ENCODE results near the gene IKBKE. TPM values are rescaled to one million over a fixed set of nuclear protein-coding genes. Genes with fewer than 3 reads are reported as not detected.

Gene IKBKE
- total RNA-seq, 1 donor: 18.8 TPM

- H3K36me3 ChIP-seq (ENCODE audit: insufficient read depth, low read length): peaks cover 30% of the 10 kb centered on the region
- peaks cover 19% of the 10 kb centered on the region for H4K20me1 ChIP-seq (ENCODE audit: insufficient read depth, low read length)
- DNase-seq (ENCODE audit: insufficient read length, low spot score, missing footprints): no peak
- H3K27me3 ChIP-seq (ENCODE audit: insufficient read depth, low read length): no peaks in the 10 kb centered on the region
- H3K4me3 ChIP-seq (ENCODE audit: insufficient read depth, low read length): no peak overlapping the region
- H2AFZ ChIP-seq (ENCODE audit: low read length): no peak overlapping the region
- no peak overlapping the region for H3K27ac ChIP-seq (ENCODE audit: low read depth, low read length)
- peaks cover 35% of the 10 kb centered on the region for H3K4me1 ChIP-seq (ENCODE audit: insufficient read depth, low read length)
- H3K79me2 ChIP-seq (ENCODE audit: insufficient read depth, low read length): no peaks in the 10 kb centered on the region
- H3K9me3 ChIP-seq (ENCODE audit: low read depth, low read length): no peaks in the 10 kb centered on the region
- TF ChIP-seq CTCF (IDR thresholded peaks at IDR 0.05; ENCODE audit: extremely low read depth, low read depth, low read length): no peak
- no peak overlapping the region for H3K4me2 ChIP-seq (ENCODE audit: insufficient read depth, low read length)
Measured at GRCh38 chr1:206497363-206497762, 27.1 kb downstream of the IKBKE start.

- H3K9me3 ChIP-seq (ENCODE audit: low read depth, low read length): no peaks in the 10 kb centered on the region
- peaks cover 39% of the 10 kb centered on the region for H3K4me1 ChIP-seq (ENCODE audit: insufficient read depth, low read length)
- no peaks in the 10 kb centered on the region for H3K79me2 ChIP-seq (ENCODE audit: insufficient read depth, low read length)
- no peak for TF ChIP-seq CTCF (IDR thresholded peaks at IDR 0.05; ENCODE audit: extremely low read depth, low read depth, low read length)
- H3K27me3 ChIP-seq (ENCODE audit: insufficient read depth, low read length): no peaks in the 10 kb centered on the region
- no peak for DNase-seq (ENCODE audit: insufficient read length, low spot score, missing footprints)
- no peak overlapping the region for H3K4me2 ChIP-seq (ENCODE audit: insufficient read depth, low read length)
- no peak overlapping the region for H3K4me3 ChIP-seq (ENCODE audit: insufficient read depth, low read length)
- H2AFZ ChIP-seq (ENCODE audit: low read length): no peak overlapping the region
- H3K36me3 ChIP-seq (ENCODE audit: insufficient read depth, low read length): peaks cover 26% of the 10 kb centered on the region
- H4K20me1 ChIP-seq (ENCODE audit: insufficient read depth, low read length): peaks cover 19% of the 10 kb centered on the region
- no peak overlapping the region for H3K27ac ChIP-seq (ENCODE audit: low read depth, low read length)
Measured at GRCh38 chr1:206497774-206498173, 27.5 kb downstream of the IKBKE start.

DNA sequence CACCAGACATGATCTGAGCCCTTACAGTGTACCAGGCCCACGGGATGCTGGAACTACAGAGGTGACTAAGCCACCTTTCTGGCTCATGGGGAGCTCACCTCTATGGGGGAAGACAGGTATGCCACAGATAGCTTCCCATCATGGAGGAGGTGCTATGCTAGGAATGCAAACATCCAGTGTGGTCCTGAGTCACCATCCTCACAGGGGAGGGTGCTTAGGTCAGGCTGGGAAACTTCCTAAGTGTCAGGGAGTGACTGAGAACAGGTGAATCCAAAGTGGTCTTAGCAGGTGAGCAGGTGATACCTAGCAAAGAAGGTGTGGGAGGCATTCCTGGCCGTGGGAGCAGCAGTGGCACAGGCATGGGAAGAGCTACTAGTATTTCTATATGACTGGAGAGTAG, 28.4 kb downstream of the IKBKE start:
- TF ChIP-seq CTCF (IDR thresholded peaks at IDR 0.05; ENCODE audit: extremely low read depth, low read depth, low read length): no peak
- Histone ChIP-seq H3K27ac (ENCODE audit: low read depth, low read length) (no peak overlapping the region), H3K79me2 (ENCODE audit: insufficient read depth, low read length) (no peaks in the 10 kb centered on the region), H3K4me1 (ENCODE audit: insufficient read depth, low read length) (peaks cover 48% of the 10 kb centered on the region), H2AFZ (ENCODE audit: low read length) (no peak overlapping the region), H3K4me2 (ENCODE audit: insufficient read depth, low read length) (no peak overlapping the region), H3K4me3 (ENCODE audit: insufficient read depth, low read length) (no peak overlapping the region), H3K36me3 (ENCODE audit: insufficient read depth, low read length) (peaks cover 17% of the 10 kb centered on the region), H4K20me1 (ENCODE audit: insufficient read depth, low read length) (peaks cover 19% of the 10 kb centered on the region), H3K27me3 (ENCODE audit: insufficient read depth, low read length) (no peaks in the 10 kb centered on the region), H3K9me3 (ENCODE audit: low read depth, low read length) (no peaks in the 10 kb centered on the region)
- no peak for DNase-seq (ENCODE audit: insufficient read length, low spot score, missing footprints)

DNA sequence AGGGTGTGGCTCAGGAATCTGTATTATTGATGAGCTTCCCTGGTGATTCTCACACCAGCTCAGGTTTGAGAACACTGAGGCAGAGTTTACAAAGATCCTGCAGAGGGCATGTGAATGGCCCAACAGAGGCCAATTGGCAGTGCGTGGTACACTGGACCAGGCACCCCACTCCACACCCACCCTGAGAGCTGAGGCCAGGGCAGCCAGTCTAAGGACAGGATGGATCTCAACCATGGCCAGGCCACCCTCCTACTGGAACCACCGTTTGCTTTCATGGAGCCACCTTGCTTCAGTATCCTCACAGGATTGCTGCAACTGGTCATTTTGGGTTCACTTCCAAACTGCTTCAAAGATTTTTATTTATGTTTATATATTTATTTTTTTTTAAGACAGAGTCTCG, 29.8 kb downstream of the IKBKE start:
- Histone ChIP-seq H3K4me2 (ENCODE audit: insufficient read depth, low read length) (no peak overlapping the region), H3K27ac (ENCODE audit: low read depth, low read length) (no peak overlapping the region), H3K9me3 (ENCODE audit: low read depth, low read length) (no peaks in the 10 kb centered on the region), H3K4me3 (ENCODE audit: insufficient read depth, low read length) (no peak overlapping the region), H3K27me3 (ENCODE audit: insufficient read depth, low read length) (no peaks in the 10 kb centered on the region), H3K79me2 (ENCODE audit: insufficient read depth, low read length) (no peaks in the 10 kb centered on the region), H3K4me1 (ENCODE audit: insufficient read depth, low read length) (peaks cover 57% of the 10 kb centered on the region), H2AFZ (ENCODE audit: low read length) (no peak overlapping the region), H3K36me3 (ENCODE audit: insufficient read depth, low read length) (peaks cover 10% of the 10 kb centered on the region), H4K20me1 (ENCODE audit: insufficient read depth, low read length) (peaks cover 18% of the 10 kb centered on the region)
- DNase-seq (ENCODE audit: insufficient read length, low spot score, missing footprints): no peak
- no peak for TF ChIP-seq CTCF (IDR thresholded peaks at IDR 0.05; ENCODE audit: extremely low read depth, low read depth, low read length)
